ENCODE measurements around the gene PLEKHM1. TPM values are rescaled to one million over a fixed set of nuclear protein-coding genes. Genes with fewer than 3 reads are reported as not detected.

The PLEKHM1 gene
- total and polyA plus RNA-seq, 2 experiments from 2014 or later = 18.4 to 23.8 TPM

DNA sequence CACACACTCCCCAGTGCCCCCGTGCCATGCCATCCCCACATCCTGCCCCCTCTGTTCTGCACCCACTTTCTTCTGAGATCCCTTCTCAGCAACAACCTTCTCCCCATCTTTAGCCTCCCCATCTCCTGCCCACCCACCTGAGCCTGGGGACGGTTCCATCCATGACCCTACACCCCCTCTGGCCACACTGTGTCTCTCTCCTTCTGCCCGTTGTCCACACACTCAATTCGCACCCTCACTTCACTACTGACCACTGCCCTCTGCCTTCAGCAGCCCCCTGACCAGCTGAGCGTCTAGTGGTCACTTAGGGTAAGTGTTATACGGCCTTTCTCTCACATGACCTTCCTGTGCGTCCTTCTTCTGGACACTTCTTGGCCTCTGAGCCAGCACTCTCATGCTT lies 64.0 kb downstream of the PLEKHM1 start:
- peaks cover 31% of the 10 kb centered on the region for H3K27me3 ChIP-seq
- no peaks in the 10 kb centered on the region for H3K9me3 ChIP-seq (ENCODE audit: low read depth)
- H3K4me2 ChIP-seq = no peak overlapping the region
- H2AFZ ChIP-seq = no peak overlapping the region
- WGBS (ENCODE audit: low lambda C conversion rate, missing lambda C conversion rate) = 89% methylated on average over 6 of the region's 7 CpGs
- peak; percentile 3 for DNase-seq (ENCODE audit: low spot score)
- no peak overlapping the region for H3K27ac ChIP-seq
- no peaks in the 10 kb centered on the region for H4K20me1 ChIP-seq (ENCODE audit: insufficient read depth, poor library complexity, severe bottlenecking)
- H3K4me1 ChIP-seq (ENCODE audit: insufficient read depth) = peaks cover 33% of the 10 kb centered on the region
- H3K4me3 ChIP-seq = no peak overlapping the region
- TF ChIP-seq EZH2 (IDR thresholded peaks at IDR 0.05; ENCODE audit: borderline replicate concordance) (no peak), CTCF (IDR thresholded peaks at IDR 0.05; ENCODE audit: poor library complexity) (no peak), EZH2phosphoT487 (IDR thresholded peaks at IDR 0.05; ENCODE audit: low read depth, severe bottlenecking, unreplicated experiment) (no peak)
- no peaks in the 10 kb centered on the region for H3K36me3 ChIP-seq (replicated peaks; ENCODE audit: insufficient read depth, low read depth)
- H3K9me2 ChIP-seq (replicated peaks; ENCODE audit: insufficient read depth) = no peaks in the 10 kb centered on the region
- peaks cover 30% of the 10 kb centered on the region for H3K79me2 ChIP-seq

DNA sequence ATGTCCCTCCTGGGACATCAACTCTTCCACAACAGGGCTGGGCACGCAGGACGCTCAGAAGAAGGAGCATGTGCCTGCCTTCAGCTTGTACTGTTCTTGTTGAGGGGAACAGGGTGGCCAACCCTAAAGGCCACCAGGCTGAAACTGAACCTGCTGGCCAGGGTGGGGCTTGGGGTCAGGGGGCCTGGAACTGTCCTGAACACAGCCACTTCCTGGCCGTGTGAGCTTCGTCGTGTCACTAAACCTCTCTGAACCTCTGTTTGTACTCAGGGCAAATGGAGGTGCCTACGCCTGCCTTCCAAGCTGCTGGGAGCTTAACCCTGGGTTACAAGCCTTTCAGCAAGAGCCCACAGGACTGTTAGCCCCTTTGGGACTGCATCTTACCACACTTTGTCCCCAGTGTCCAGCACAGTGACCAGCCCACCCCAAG lies 64.5 kb downstream of the PLEKHM1 start:
- H3K36me3 ChIP-seq (replicated peaks; ENCODE audit: insufficient read depth, low read depth) = no peaks in the 10 kb centered on the region
- H3K27ac ChIP-seq = peak overlapping the region; percentile 55
- H3K4me2 ChIP-seq = no peak overlapping the region

GRCh38 chr17:45425125-45425983 lies 65.2 kb downstream of the PLEKHM1 start:
- H3K27ac ChIP-seq = peak overlapping the region; percentile 96
- DNase-seq (ENCODE audit: low spot score) = peak; percentile 94
- H3K79me2 ChIP-seq = peaks cover 40% of the 10 kb centered on the region
- 9% methylated on average over 9 of the region's 18 CpGs for WGBS (ENCODE audit: low lambda C conversion rate, missing lambda C conversion rate)
- H3K36me3 ChIP-seq (replicated peaks; ENCODE audit: insufficient read depth, low read depth) = no peaks in the 10 kb centered on the region
- H2AFZ ChIP-seq = no peak overlapping the region
- TF ChIP-seq CTCF (IDR thresholded peaks at IDR 0.05; ENCODE audit: poor library complexity) (peak; percentile 62), EZH2 (IDR thresholded peaks at IDR 0.05; ENCODE audit: borderline replicate concordance) (no peak)
- peaks cover 4% of the 10 kb centered on the region for H4K20me1 ChIP-seq (ENCODE audit: insufficient read depth, poor library complexity, severe bottlenecking)
- H3K4me3 ChIP-seq = peak overlapping the region; percentile 12
- no peaks in the 10 kb centered on the region for H3K9me2 ChIP-seq (replicated peaks; ENCODE audit: insufficient read depth)
- H3K27me3 ChIP-seq = peaks cover 19% of the 10 kb centered on the region
- no peaks in the 10 kb centered on the region for H3K9me3 ChIP-seq (ENCODE audit: low read depth)
- H3K4me1 ChIP-seq (ENCODE audit: insufficient read depth) = peaks cover 23% of the 10 kb centered on the region
- H3K4me2 ChIP-seq = peak overlapping the region; percentile 73

More for the DNA sequence above, 64.5 kb downstream of the PLEKHM1 start:
- Histone ChIP-seq H2AFZ (no peak overlapping the region), H3K9me3 (ENCODE audit: low read depth) (no peaks in the 10 kb centered on the region), H4K20me1 (ENCODE audit: insufficient read depth, poor library complexity, severe bottlenecking) (peaks cover 4% of the 10 kb centered on the region), H3K27me3 (peaks cover 26% of the 10 kb centered on the region), H3K9me2 (replicated peaks; ENCODE audit: insufficient read depth) (no peaks in the 10 kb centered on the region), H3K4me1 (ENCODE audit: insufficient read depth) (peaks cover 28% of the 10 kb centered on the region), H3K79me2 (peaks cover 36% of the 10 kb centered on the region), H3K4me3 (no peak overlapping the region)
- DNase-seq (ENCODE audit: low spot score) = peak; percentile 5
- WGBS (ENCODE audit: low lambda C conversion rate, missing lambda C conversion rate) = 58% methylated on average over 6 of the region's 6 CpGs
- TF ChIP-seq EZH2 (IDR thresholded peaks at IDR 0.05; ENCODE audit: borderline replicate concordance) (no peak), EZH2phosphoT487 (IDR thresholded peaks at IDR 0.05; ENCODE audit: low read depth, severe bottlenecking, unreplicated experiment) (no peak), CTCF (IDR thresholded peaks at IDR 0.05; ENCODE audit: poor library complexity) (no peak)
